GM18951 (cell line): ENCODE data around the gene BRINP1.

Source experiments
- POLR2A ChIP-seq: IDR thresholded peaks from 4 replicates; pipeline ENCODE4 v1.6.1; 2011; ENCODE audit warnings: mild to moderate bottlenecking; ENCODE audit not compliant: insufficient read length, insufficient read depth; ENCODE audit errors: extremely low read depth
- in situ Hi-C: fragments of 300-500 bp; cut with MboI; formaldehyde crosslinking; loops from one replicate; pipeline ENCODE4 v1.12.0; 2022; ENCODE audit warnings: low sequenced_read_pairs, mixed read lengths, inconsistent platforms; ENCODE audit not compliant: unreplicated experiment

BRINP1 gene

DNA sequence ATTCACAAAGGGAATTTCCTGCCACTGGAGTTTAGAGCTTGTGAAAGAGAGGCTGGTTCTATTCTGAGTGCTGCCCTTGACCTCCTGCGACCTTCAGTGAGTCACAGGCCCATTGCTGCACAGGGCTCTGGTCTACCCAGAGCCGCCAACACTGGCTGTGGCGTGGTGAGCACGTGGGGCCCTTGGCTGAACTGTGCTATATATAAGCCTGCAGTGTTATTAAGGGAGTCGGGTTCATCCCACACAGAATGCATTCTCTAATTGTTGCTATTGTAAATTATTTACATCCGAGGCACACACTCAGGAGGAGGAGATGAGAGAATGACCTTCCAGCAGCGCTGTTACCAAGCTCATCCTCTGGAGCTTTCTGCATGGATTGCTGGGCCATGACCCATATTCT lies 47.1 kb downstream of the BRINP1 start:
- in situ Hi-C loops = no loop called here

GRCh38 chr9:119318371-119318770 lies 50.9 kb downstream of the BRINP1 start:
- no peak for TF ChIP-seq POLR2A
- in situ Hi-C loops = no loop called here

More for the DNA sequence above, 47.1 kb downstream of the BRINP1 start:
- TF ChIP-seq POLR2A = no peak

DNA sequence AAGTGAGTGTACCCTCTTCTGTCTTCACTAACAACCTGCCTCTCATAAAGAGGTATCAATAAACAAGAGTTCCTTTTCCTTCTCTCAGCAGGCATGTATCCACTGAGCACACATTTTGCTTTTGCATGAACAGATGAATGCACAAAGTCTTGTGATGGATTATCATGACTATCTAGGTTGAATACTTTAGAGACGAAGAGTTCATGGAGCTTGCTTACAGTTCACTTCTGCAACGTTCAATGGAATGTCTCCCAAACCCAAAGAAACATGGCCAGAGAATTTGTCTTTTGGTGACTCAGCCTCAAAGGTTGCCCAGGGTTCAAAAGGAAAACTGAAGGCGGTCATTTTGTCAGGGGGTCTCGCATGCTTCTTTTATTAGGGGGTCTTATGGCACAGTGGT lies 55.4 kb downstream of the BRINP1 start:
- no peak for TF ChIP-seq POLR2A

DNA sequence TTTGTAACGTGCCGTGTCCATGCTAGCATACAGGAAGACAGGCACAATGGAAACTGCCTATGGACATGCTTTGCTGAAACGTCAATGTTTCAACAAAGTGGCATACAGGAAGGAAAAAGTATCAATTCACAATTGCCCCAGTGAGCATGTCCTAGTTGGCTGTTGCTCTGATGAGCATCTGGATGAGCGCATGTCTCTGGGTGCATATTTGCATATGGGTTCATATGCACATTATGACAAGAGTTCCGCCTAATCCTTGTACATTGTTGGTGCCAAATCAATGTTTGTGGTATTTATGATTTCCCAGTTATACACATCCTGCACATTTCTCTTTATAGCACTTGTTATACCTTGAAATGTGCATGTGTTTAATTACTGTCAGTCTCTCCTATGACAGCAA lies 58.5 kb downstream of the BRINP1 start:
- in situ Hi-C loops = no loop called here
- TF ChIP-seq POLR2A = no peak

More for the DNA sequence above, 55.4 kb downstream of the BRINP1 start:
- in situ Hi-C loops = no loop called here

- no peak for TF ChIP-seq POLR2A
- in situ Hi-C loops = no loop called here
Measured at GRCh38 chr9:119307471-119307870, 61.8 kb downstream of the BRINP1 start.

DNA sequence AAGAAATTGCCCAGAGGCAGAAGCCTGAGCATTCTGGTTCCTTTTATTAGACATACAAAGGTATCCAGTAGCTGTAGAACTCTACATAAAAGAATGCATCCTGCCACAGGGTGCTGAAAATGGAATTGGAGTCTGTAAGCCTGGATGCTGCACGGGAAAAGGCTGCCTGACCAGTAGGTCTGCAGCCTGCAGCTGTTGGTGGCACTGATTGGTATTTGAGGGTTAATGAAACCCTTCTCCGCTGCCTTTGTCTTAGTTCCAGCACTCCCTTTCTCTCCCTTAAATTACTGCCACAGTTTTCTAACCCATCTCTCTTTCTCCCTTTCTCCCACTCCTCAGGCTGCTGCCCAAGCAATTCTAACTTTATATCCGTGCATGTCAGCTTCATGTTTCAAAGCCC lies 64.7 kb downstream of the BRINP1 start:
- TF ChIP-seq POLR2A = no peak
- in situ Hi-C loops = no loop called here

DNA sequence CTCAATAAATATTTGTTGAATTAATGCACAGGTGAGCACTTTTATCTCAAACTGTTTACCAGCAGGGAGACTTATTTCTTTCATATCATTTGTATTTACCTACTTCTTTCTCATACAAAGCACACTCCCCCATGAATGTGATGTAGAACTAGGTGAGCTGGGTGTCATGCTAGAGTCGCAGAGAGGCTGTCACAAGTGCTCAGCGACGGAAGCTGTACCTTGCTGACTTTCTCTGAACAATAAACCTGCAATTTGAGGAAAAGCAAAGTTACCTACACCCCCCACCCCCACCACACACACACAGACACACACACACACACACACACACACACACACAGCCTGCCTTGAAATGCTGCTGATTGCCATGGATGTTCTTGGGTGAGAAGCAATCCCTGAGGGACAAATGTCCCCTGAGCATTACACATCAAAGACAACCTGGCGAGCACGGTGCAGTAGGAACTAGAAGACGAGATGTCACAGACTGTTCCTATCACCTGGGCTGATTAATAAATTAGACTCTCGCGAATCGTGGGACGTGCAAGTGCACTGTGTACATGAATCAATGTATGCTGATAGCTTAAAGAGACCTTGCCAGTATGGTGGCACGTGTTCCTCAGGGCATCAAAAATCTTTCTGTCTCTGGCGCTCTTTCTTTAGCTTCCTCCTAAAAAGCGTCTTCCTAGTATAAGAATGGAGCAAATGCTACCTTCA lies 66.1 kb downstream of the BRINP1 start:
- no peak for TF ChIP-seq POLR2A
- in situ Hi-C loops = no loop called here

DNA sequence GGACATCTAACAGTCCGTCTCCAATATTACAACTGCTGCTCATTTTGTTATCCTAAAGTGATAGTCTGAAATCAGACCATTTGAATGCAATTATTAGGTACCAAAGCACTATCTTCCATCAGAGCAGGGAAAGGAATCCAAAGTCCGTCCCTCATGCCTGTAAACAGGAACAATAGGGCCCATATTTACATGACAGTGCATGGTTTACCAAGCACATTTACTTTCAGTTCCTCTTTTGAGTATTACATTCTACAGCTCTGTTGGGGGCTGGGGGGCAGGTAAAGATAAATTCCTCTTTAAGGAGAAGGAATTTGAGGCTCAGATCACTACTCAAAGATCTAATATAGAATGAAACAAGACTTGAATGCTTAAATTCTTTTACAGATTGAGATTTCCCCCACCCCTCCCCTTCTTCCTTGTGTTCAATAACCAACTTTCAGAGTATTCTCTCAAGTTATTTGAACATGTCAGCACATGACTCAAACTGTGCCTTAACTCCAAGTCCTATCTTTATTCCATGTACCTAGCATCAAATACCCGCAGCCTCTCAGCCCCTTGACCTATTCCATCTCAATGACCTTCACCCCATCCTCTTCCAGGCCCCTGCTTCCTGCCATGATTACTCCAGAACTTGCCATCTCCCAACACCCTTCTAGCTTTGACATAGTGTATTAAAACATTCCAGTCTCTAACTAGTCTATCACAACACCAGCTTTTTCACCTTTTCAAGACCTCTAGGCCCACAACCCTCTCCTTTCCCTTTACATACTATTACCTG lies 71.0 kb downstream of the BRINP1 start:
- no peak for TF ChIP-seq POLR2A
- in situ Hi-C loops = loop anchor here (25.0 kb wide), 1 partner anchor 986 kb away; no protein-coding TSS in a partner anchor

DNA sequence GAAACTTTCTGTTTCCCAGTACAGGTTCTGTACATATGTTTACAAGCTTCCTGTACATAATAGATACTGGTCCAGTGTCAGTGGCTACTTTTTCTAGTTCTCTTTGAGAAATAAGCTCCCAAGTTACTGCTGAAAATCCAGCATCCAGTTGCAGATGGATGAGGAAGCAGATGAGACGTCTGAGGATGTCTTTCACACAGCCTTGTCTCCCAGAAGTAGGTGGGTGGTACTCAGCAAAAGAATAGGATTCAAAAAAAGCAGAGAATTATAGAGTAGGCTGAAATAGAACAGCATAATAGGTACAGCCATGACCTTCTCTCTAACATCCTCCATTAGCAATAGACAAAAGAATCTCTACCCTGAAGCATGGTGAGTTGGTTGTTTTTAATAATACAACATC lies 77.7 kb downstream of the BRINP1 start:
- in situ Hi-C loops = loop anchor here (25.0 kb wide), 1 partner anchor 979 kb away; no protein-coding TSS in a partner anchor
- TF ChIP-seq POLR2A = no peak

DNA sequence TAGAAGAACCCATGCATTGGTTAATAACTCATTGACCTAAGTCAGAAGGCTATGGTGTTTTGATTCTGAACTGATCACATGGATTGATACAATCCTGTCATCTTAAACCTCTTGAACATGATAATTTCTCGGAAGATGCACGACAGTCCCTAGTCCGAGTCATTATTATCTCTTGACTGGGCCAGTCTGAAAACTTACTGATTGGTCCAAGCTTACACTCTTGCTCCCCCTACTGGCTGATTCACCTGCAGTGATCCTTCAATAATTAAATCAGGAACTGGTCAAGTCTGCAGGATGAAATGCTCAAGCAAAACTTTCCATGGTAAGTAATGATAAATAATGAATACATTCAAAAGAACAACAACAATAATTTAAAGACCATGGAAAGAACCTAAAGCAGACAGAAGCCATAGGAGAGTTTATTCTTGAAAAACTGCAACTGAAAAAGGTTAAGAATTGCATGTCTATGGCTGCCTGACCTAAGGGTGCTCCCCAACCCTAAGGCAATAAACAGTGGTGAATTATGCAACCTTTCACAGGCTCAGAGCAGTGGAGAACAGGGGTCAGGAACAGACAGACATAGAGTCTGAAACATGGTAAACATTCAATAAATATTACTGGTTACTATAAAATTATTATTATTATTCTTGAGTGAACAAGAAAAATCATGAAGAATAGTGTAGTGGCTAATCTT lies 79.3 kb downstream of the BRINP1 start:
- in situ Hi-C loops = loop anchor here (25.0 kb wide), 1 partner anchor 978 kb away; no protein-coding TSS in a partner anchor

GRCh38 chr9:119284587-119285337 lies 84.5 kb downstream of the BRINP1 start:
- TF ChIP-seq POLR2A = no peak

More for the DNA sequence above, 79.3 kb downstream of the BRINP1 start:
- no peak for TF ChIP-seq POLR2A

GRCh38 chr9:119284118-119284517 lies 85.1 kb downstream of the BRINP1 start:
- in situ Hi-C loops = loop anchor here (25.0 kb wide), 1 partner anchor 972 kb away; no protein-coding TSS in a partner anchor

More at GRCh38 chr9:119284587-119285337, 84.5 kb downstream of the BRINP1 start:
- in situ Hi-C loops = loop anchor here (25.0 kb wide), 1 partner anchor 972 kb away; no protein-coding TSS in a partner anchor

More at GRCh38 chr9:119284118-119284517, 85.1 kb downstream of the BRINP1 start:
- no peak for TF ChIP-seq POLR2A
